Ramos (cell line): ENCODE results near the gene MOB3B.

Source experiments
- in situ Hi-C: fragments of 300-500 bp; cut with MboI; formaldehyde crosslinking; loops from one replicate; pipeline ENCODE4 v1.14.3; 2022; ENCODE audit warnings: low sequenced_read_pairs; ENCODE audit not compliant: unreplicated experiment

Gene MOB3B

GRCh38 chr9:27398982-27399653, 130.5 kb downstream of the MOB3B start:
- in situ Hi-C loops, result no loop called here

GRCh38 chr9:27396495-27396894, 133.1 kb downstream of the MOB3B start:
- in situ Hi-C loops, result no loop called here

GRCh38 chr9:27395484-27395921, 134.1 kb downstream of the MOB3B start:
- in situ Hi-C loops, result no loop called here

GRCh38 chr9:27394826-27395201, 134.8 kb downstream of the MOB3B start:
- in situ Hi-C loops, result no loop called here

- in situ Hi-C loops, result no loop called here
Observed at GRCh38 chr9:27394154-27394825, 135.3 kb downstream of the MOB3B start.

GRCh38 chr9:27393054-27393846, 136.4 kb downstream of the MOB3B start:
- in situ Hi-C loops, result no loop called here

- in situ Hi-C loops, result no loop called here
Observed at GRCh38 chr9:27392451-27392850, 137.2 kb downstream of the MOB3B start.

- in situ Hi-C loops, result no loop called here
Observed at GRCh38 chr9:27391040-27391895, 138.3 kb downstream of the MOB3B start.

- in situ Hi-C loops, result no loop called here
Observed at GRCh38 chr9:27388150-27388549, 141.5 kb downstream of the MOB3B start.

- in situ Hi-C loops, result no loop called here
Observed at GRCh38 chr9:27387722-27388121, 141.9 kb downstream of the MOB3B start.

GRCh38 chr9:27386571-27387091, 143.0 kb downstream of the MOB3B start:
- in situ Hi-C loops, result no loop called here

- in situ Hi-C loops, result no loop called here
Observed at GRCh38 chr9:27385606-27386322, 143.8 kb downstream of the MOB3B start.

- in situ Hi-C loops, result no loop called here
Observed at GRCh38 chr9:27384262-27385014, 145.2 kb downstream of the MOB3B start.

GRCh38 chr9:27383524-27383923, 146.1 kb downstream of the MOB3B start:
- in situ Hi-C loops, result no loop called here

- in situ Hi-C loops, result no loop called here
Observed at GRCh38 chr9:27382975-27383374, 146.6 kb downstream of the MOB3B start.

GRCh38 chr9:27382308-27382707, 147.3 kb downstream of the MOB3B start:
- in situ Hi-C loops, result no loop called here

- in situ Hi-C loops, result no loop called here
Observed at GRCh38 chr9:27379311-27380251, 150.0 kb downstream of the MOB3B start.
